Medulla oblongata (tissue), 1 donor: ENCODE measurements around the gene CKMT1B.
"Not testable (repeated sequence)": the region's sequence is repeated elsewhere in the genome, so short reads cannot be mapped to it uniquely, and the experiment has no call there.

Experiments
- DNase-seq: peaks from one replicate; pipeline ENCODE4 v3.0.0-alpha.2; 2015; ENCODE audit errors: extremely low spot score

The CKMT1B gene

DNA sequence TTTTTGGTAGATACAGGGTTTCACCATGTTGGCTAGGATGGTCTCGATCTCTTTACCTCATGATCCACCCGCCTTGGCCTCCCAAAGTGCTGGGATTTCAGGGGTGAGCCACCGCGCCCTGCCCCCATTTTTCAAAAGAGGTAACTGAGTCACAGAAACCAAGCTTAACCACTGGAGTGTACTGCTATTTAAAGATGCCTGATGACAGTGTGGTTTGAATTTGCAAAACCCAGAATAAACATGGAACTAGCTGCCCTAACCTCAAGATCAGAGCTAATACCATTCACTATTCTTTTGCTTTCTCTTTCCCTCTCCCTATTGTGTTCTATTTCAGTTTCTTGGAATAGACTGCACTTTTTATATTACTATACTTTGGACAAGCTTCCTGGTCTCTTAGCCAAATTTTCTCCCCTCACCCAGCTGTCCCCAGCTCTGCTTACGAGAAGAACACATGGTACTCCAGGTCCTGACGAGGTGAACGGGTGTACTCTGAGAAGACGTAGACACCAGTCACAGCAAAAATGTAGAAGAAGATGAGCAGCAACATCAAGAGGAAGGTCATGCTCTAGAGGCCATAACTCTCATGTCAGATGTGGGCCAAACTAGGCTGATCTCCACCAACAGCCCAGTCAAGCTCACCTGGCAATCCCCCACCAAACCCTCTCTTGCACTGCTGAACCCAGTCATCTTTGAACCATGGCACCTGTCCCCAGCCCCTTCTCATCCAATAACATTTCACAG is 44.8 kb downstream of the CKMT1B start:
- not testable (repeated sequence) for DNase-seq
